Endothelial cell of umbilical vein (primary cell): ENCODE data around the gene GPR180. TPM values are rescaled to one million over a fixed set of nuclear protein-coding genes. Genes with fewer than 3 reads are reported as not detected.

Experiments used
- BruUV-seq: library from RNA; stranded (reverse); fragments of 400-500 nt; replicated peaks from 2 replicates; lab custom pipeline; 2021; lab: Mats Ljungman, UMichigan
- CTCF ChIA-PET: fragments of 300-600, 350-600 bp; sonication (Branson Sonifier 250); formaldehyde crosslinking; loops from one replicate; lab custom pipeline; 2021; ENCODE audit warnings: antibody characterized with exemption, inconsistent platforms; lab: Charles Lee
- POLR2A ChIA-PET: fragments of 300-600, 350-600 bp; sonication (Branson Sonifier 250); formaldehyde crosslinking; loops from one replicate; lab custom pipeline; 2021; ENCODE audit warnings: antibody characterized with exemption, inconsistent platforms; lab: Charles Lee
- DNase-seq: peaks from one replicate; pipeline ENCODE4 v3.0.0-alpha.2; 2011; ENCODE audit warnings: low read depth, low spot score
- FAIRE-seq: peaks from 2 replicates; lab custom pipeline; 2011; peaks lifted over from hg19 to GRCh38; lab: Jason Lieb, UNC
- H2AFZ ChIP-seq: 2 replicates; pipeline ENCODE4 v1.6.0; 2012; ENCODE audit warnings: low read depth, low read length, control low read depth, inconsistent platforms
- H3K27ac ChIP-seq: 2 replicates; pipeline ENCODE4 v1.5.1; 2011; ENCODE audit warnings: low read depth, mild to moderate bottlenecking, control low read depth, low read length, moderate library complexity; ENCODE audit not compliant: insufficient read depth
- H3K27me3 ChIP-seq, 2 experiments: 2 replicates each; pipeline versions ENCODE4 v1.6.0 to v1.6.1; 2011; ENCODE audit warnings: low read length in 2 of 2, mixed read lengths in 1 of 2; ENCODE audit not compliant: control insufficient read depth in 2 of 2, insufficient read depth in 2 of 2
- H3K36me3 ChIP-seq, 2 experiments: 2 replicates in 1 of 2; 3 replicates in 1 of 2; pipeline ENCODE4 v1.5.1; 2011; ENCODE audit warnings: low read length in 2 of 2, mild to moderate bottlenecking in 1 of 2, moderate library complexity in 1 of 2; ENCODE audit not compliant: control insufficient read depth in 2 of 2, insufficient read depth in 2 of 2; ENCODE audit errors: extremely low read depth in 1 of 2
- H3K4me1 ChIP-seq: 3 replicates; pipeline ENCODE4 v1.5.1; 2011; ENCODE audit warnings: mild to moderate bottlenecking, low read length; ENCODE audit not compliant: control insufficient read depth, insufficient read depth; ENCODE audit errors: extremely low read depth
- H3K4me2 ChIP-seq: 2 replicates; pipeline ENCODE4 v1.6.1; 2011; ENCODE audit warnings: low read length, control low read depth, mixed read lengths; ENCODE audit not compliant: insufficient read depth
- H3K4me3 ChIP-seq, 3 experiments: fragments of 200-600 bp in 1 of 3; sonication (generic), shearing (Covaris generic) in 1 of 3; replicated peaks in 1 of 3; 2 replicates each; pipeline ENCODE4 v1.5.1; 2011 to 2016; ENCODE audit warnings: control low read depth in 3 of 3, low read length in 3 of 3, mild to moderate bottlenecking in 2 of 3, inconsistent platforms in 1 of 3, low read depth in 1 of 3, moderate library complexity in 1 of 3; ENCODE audit not compliant: insufficient read depth in 1 of 3
- H3K79me2 ChIP-seq: 2 replicates; pipeline ENCODE4 v1.6.0; 2012; ENCODE audit warnings: low read length, inconsistent platforms; ENCODE audit not compliant: control insufficient read depth, insufficient read depth
- H3K9ac ChIP-seq: replicated peaks from 2 replicates; pipeline ENCODE3; 2011; ENCODE audit warnings: low read length, control low read depth; ENCODE audit not compliant: insufficient read depth; ENCODE audit errors: extremely low read depth
- H3K9me1 ChIP-seq: replicated peaks from 3 replicates; pipeline ENCODE4 v1.6.0; 2011; ENCODE audit warnings: mild to moderate bottlenecking, low read length; ENCODE audit not compliant: control insufficient read depth, insufficient read depth; ENCODE audit errors: extremely low read depth
- H3K9me3 ChIP-seq: replicated peaks from 2 replicates; pipeline ENCODE4 v1.5.1; 2012; ENCODE audit warnings: low read length, inconsistent platforms; ENCODE audit not compliant: control insufficient read depth, insufficient read depth
- H4K20me1 ChIP-seq: replicated peaks from 2 replicates; pipeline ENCODE3; 2011; ENCODE audit warnings: mild to moderate bottlenecking, low read length; ENCODE audit not compliant: control insufficient read depth, insufficient read depth; ENCODE audit errors: extremely low read depth
- CTCF ChIP-seq, 2 donors: IDR thresholded peaks; 1 replicate in 1 of 2; 2 replicates in 1 of 2; pipeline ENCODE4 v1.5.1; 2011; ENCODE audit warnings: low read length in 2 of 2, mild to moderate bottlenecking in 2 of 2, moderate library complexity in 2 of 2, control low read depth in 1 of 2, inconsistent platforms in 1 of 2, low read depth in 1 of 2; ENCODE audit not compliant: insufficient read depth in 1 of 2; ENCODE audit errors: extremely low read depth in 1 of 2
- EZH2 ChIP-seq: IDR thresholded peaks from 2 replicates; pipeline ENCODE4 v1.6.1; 2012; ENCODE audit warnings: borderline replicate concordance, low read depth, mild to moderate bottlenecking, moderate library complexity, low read length, inconsistent platforms; ENCODE audit not compliant: severe bottlenecking
- FOS ChIP-seq: IDR thresholded peaks from 2 replicates; pipeline ENCODE4 v1.6.1; 2011; ENCODE audit warnings: mild to moderate bottlenecking, low read length, moderate library complexity, borderline replicate concordance; ENCODE audit not compliant: insufficient read depth
- GATA2 ChIP-seq: IDR thresholded peaks from 2 replicates; pipeline ENCODE4 v1.7.0; 2011; ENCODE audit warnings: low read depth, mild to moderate bottlenecking, moderate library complexity, mixed read lengths, low read length; ENCODE audit not compliant: insufficient read length, insufficient read depth
- JUN ChIP-seq: IDR thresholded peaks from 2 replicates; pipeline ENCODE4 v1.6.1; 2011; ENCODE audit warnings: borderline replicate concordance, low read depth; ENCODE audit not compliant: insufficient read length, insufficient read depth
- MYC ChIP-seq: IDR thresholded peaks from one replicate; pipeline ENCODE4 v1.6.1; 2011; ENCODE audit warnings: mild to moderate bottlenecking, low read depth, low read length
- POLR2A ChIP-seq: IDR thresholded peaks from 2 replicates; pipeline ENCODE4 v1.6.1; 2012; ENCODE audit warnings: low read depth, mild to moderate bottlenecking, control low read depth, low read length
- POLR2AphosphoS5 ChIP-seq: IDR thresholded peaks from 2 replicates; pipeline ENCODE4 v1.6.1; 2012; ENCODE audit warnings: low read depth, mild to moderate bottlenecking, control low read depth, low read length, moderate library complexity; ENCODE audit not compliant: insufficient read depth
- dilution Hi-C: fragments of 300-500 bp; cut with MboI; formaldehyde crosslinking; loops from one replicate; pipeline ENCODE4 v1.15.0; 2019; ENCODE audit warnings: low sequenced_read_pairs; ENCODE audit not compliant: extremely low pct_ligation_motif_present
- intact Hi-C: fragments of 100-400 bp; cut with micrococcal nuclease; formaldehyde crosslinking; loops from one replicate; pipeline ENCODE4 v1.10.0; 2022
- polyA plus RNA-seq, 4 experiments: library from polyadenylated mRNA; depleted of rRNA in 3 of 4; stranded (reverse) in 3 of 4; unstranded in 1 of 4; fragments of >200 nt; gene quantifications; 2 replicates each; pipeline versions ENCODE4 v1.2.1 to v1.2.3, GENCODE V29; 2011 to 2012; ENCODE audit warnings: missing spikeins in 1 of 4
- total RNA-seq: library from RNA; stranded (reverse); gene quantifications from 2 replicates; pipeline ENCODE4 v1.2.3, GENCODE V29; 2021
- TF ChIP-seq, protein P1 (sequence below): IDR thresholded peaks from 2 replicates; pipeline ENCODE4 v1.6.1; 2011; ENCODE audit not compliant: insufficient read depth, insufficient read length

Gene GPR180
- total and polyA plus RNA-seq, 2 donors (not counting 3 experiments of a cell fraction or from before 2014, with no cell fraction given): 3.1 to 8.3 TPM

DNA sequence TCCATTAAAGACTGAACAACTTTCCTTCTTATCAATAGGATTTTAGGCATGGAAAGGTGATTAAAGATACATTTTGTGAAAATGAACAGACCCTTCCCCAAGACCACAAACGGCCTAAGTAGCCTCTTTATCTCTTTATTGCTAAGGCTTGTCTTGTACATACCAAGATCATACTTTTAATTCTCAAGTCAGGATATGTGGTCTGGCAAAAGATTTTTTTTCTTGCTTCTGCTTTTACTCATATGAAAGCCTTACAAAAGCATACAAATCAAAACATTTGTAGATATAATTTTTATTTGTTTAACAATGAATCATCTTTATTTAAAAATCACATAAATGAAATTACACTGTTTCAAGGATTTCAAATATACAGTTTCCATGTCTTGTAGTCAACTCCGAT is 41.5 kb upstream of the GPR180 start:
- no peak for DNase-seq
- H3K9me1 ChIP-seq: no peaks in the 10 kb centered on the region
- H3K4me2 ChIP-seq: no peak overlapping the region
- H3K9ac ChIP-seq: no peak overlapping the region
- FAIRE-seq: no peak
- dilution Hi-C loops (no loop called here), intact Hi-C loops (no loop called here)
- no peaks in the 10 kb centered on the region for H3K4me1 ChIP-seq
- H3K27me3 ChIP-seq: no peaks in the 10 kb centered on the region
- CTCF ChIA-PET: interaction anchor here (1.3 kb wide), 1 partner anchor 10 kb away, joined by 10 read pairs; no protein-coding TSS in a partner anchor
- no peaks in the 10 kb centered on the region for H4K20me1 ChIP-seq
- no peak overlapping the region for H3K27ac ChIP-seq
- H3K9me3 ChIP-seq: no peaks in the 10 kb centered on the region
- BruUV-seq: no TSS peak
- H2AFZ ChIP-seq: no peak overlapping the region
- no peak overlapping the region for H3K4me3 ChIP-seq
- H3K36me3 ChIP-seq: peaks cover 0 to 4% of the 10 kb centered on the region in 2 experiments
- no peak for TF ChIP-seq EZH2
- no peak for TF ChIP-seq POLR2A
- TF ChIP-seq GATA2: no peak
- TF ChIP-seq FOS: no peak
- TF ChIP-seq JUN: no peak
- TF ChIP-seq MYC: no peak
- TF ChIP-seq, protein P1, sequence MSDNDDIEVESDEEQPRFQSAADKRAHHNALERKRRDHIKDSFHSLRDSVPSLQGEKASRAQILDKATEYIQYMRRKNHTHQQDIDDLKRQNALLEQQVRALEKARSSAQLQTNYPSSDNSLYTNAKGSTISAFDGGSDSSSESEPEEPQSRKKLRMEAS: no peak
- TF ChIP-seq CTCF (IDR thresholded peaks at IDR 0.05; ENCODE audit: extremely low read depth in 1 of 2, insufficient read depth in 1 of 2, low read depth in 1 of 2, low read length in 2 of 2): no peak
- TF ChIP-seq POLR2AphosphoS5: no peak
- POLR2A ChIA-PET: no interaction called here
- no peaks in the 10 kb centered on the region for H3K79me2 ChIP-seq
